Ascending aorta (tissue), 2 donors: ENCODE data around the gene MVB12B. TPM values are rescaled to one million over a fixed set of nuclear protein-coding genes. Genes with fewer than 3 reads are reported as not detected.

Experiments used
- DNase-seq, 2 donors: peaks; one replicate each; pipeline ENCODE4 v3.0.0-alpha.2; 2019; ENCODE audit warnings: low spot score in 2 of 2
- H3K27ac ChIP-seq, 2 donors: fragments of 200-600 bp; sonication (generic); one replicate each; pipeline ENCODE4 v1.5.1; 2016 to 2017; ENCODE audit warnings: mild to moderate bottlenecking in 1 of 2
- H3K27me3 ChIP-seq: fragments of 200-600 bp; sonication (generic); one replicate; pipeline ENCODE4 v1.5.1; 2017
- H3K36me3 ChIP-seq, 2 donors: fragments of 200-600 bp; sonication (generic); one replicate each; pipeline ENCODE4 v1.5.1; 2016
- H3K4me1 ChIP-seq, 2 donors: fragments of 200-600 bp; sonication (generic); one replicate each; pipeline ENCODE4 v1.5.1; 2016 to 2017; ENCODE audit warnings: mild to moderate bottlenecking in 1 of 2
- H3K4me3 ChIP-seq, 2 donors: fragments of 200-600 bp; sonication (generic); one replicate each; pipeline ENCODE4 v1.5.1; 2016 to 2017; ENCODE audit warnings: mild to moderate bottlenecking in 1 of 2
- H3K9me3 ChIP-seq, 2 donors: fragments of 200-600 bp; sonication (generic); one replicate each; pipeline ENCODE4 v1.5.1; 2016
- intact Hi-C: fragments of 100-400 bp; cut with DNase I; formaldehyde crosslinking; loops from one replicate; pipeline ENCODE4 v1.15.1; 2023
- total RNA-seq: library from RNA; depleted of rRNA; stranded (reverse); fragments of >200 nt; gene quantifications from one replicate; pipeline ENCODE4 v1.1.0, GENCODE V29; 2016
- TF ChIP-seq, protein P1 (sequence below), 3 experiments: fragments of 200-600 bp in 2 of 3; fragments of 450-650 bp in 1 of 3; sonication (generic) in 2 of 3; IDR thresholded peaks; one replicate each; pipeline ENCODE4 v1.5.1; 2016 to 2019; ENCODE audit warnings: antibody characterized with exemption in 3 of 3, mild to moderate bottlenecking in 1 of 3, moderate library complexity in 1 of 3

Gene MVB12B
- total RNA-seq, 1 donor from 2014 or later = 9.4 TPM

DNA sequence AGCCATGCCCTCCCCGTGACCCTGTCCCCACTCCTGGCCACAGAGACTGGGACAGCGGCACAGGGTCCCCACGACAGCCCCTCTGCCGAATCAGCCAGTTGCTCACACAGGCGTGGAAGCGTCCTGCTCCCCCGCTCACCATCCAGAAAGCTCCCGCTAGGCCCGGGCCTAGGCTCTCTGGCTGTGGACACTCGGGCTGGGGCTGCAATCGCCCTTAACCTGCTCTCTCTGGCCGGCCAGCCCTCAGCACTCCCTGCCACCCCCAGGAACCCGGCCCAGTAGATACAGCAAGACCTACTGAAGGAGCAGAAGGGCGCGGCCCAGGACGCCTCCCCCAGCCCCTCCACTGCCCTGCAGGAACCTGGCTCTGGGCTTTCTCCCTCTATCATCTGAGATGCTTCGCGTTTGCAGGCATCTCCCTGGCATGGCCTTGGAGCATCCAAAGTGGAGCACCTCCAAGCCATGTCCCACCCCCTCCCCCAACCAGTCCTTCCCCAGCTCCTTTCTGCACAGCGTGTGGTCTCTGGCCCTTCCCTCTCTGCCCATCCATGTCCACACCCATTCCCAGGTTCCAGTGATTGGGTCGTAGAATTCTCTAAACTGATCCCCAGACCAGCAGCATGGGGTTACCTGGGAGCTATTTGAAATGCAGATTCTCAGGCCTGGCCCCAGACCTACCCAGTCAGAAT lies 173.4 kb downstream of the MVB12B start:
- Histone ChIP-seq H3K4me3 (peak overlapping the region; percentile 47 to 69), H3K4me1 (peaks cover 4 to 12% of the 10 kb centered on the region in 2 donors), H3K9me3 (no peaks in the 10 kb centered on the region), H3K36me3 (peaks cover 8 to 20% of the 10 kb centered on the region in 2 donors), H3K27me3 (no peaks in the 10 kb centered on the region), H3K27ac (no peak overlapping the region)
- DNase-seq = no peak
- TF ChIP-seq, protein P1, sequence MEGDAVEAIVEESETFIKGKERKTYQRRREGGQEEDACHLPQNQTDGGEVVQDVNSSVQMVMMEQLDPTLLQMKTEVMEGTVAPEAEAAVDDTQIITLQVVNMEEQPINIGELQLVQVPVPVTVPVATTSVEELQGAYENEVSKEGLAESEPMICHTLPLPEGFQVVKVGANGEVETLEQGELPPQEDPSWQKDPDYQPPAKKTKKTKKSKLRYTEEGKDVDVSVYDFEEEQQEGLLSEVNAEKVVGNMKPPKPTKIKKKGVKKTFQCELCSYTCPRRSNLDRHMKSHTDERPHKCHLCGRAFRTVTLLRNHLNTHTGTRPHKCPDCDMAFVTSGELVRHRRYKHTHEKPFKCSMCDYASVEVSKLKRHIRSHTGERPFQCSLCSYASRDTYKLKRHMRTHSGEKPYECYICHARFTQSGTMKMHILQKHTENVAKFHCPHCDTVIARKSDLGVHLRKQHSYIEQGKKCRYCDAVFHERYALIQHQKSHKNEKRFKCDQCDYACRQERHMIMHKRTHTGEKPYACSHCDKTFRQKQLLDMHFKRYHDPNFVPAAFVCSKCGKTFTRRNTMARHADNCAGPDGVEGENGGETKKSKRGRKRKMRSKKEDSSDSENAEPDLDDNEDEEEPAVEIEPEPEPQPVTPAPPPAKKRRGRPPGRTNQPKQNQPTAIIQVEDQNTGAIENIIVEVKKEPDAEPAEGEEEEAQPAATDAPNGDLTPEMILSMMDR (IDR thresholded peaks at IDR 0.05) = no peak
- intact Hi-C loops = loop anchor here (5.0 to 10.0 kb wide), 3 partner anchors 175 to 1095 kb away; partner anchors contain the start of gene MVB12B

DNA sequence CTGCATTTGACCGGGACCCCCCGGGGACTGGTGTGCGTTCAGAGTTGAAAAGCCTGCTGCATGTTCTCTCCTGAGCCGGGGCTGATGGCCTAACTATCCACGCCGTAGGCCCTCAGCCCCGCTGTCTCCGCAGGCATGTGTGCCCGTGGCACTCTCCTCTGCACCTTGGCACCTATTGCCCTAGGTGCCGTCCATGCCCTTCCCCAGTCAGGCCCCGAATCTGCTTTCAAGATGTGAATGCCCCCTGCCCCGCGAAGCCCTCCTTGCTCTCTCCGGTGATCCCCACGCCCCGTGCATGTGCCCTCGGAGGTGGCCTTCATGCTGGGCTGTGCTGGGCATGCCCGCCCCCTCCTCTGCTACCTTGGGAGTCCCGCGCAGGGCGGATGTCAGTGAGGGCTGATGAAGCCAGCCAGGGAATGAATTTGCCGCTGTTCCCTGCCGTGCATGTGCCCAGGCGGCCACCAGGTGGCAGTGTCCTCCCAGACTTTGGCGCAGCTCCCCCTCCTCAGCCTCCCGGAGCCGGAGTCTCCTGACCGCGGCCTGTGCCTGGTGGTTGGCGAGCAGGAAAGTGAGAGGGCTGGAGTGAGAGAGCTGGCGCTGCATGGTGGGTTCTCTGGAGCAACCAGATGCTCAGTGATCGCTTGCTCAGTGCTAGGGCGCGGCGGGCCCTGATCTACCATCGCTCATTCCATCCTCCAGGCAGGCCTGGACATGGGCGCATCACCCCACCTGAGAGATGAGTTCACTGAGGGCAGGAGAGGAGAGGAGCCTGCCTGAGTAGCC lies 174.2 kb downstream of the MVB12B start:
- no peak overlapping the region for H3K27ac ChIP-seq
- H3K4me1 ChIP-seq = peaks cover 4 to 12% of the 10 kb centered on the region in 2 donors
- TF ChIP-seq, protein P1 (IDR thresholded peaks at IDR 0.05) = peak; percentile 85 to 94 (median 91)
- H3K4me3 ChIP-seq = no peak overlapping the region
- intact Hi-C loops = loop anchor here (1.0 to 5.0 kb wide), 2 partner anchors 58 to 282 kb away; no protein-coding TSS in a partner anchor
- peaks cover 8 to 17% of the 10 kb centered on the region in 2 donors for H3K36me3 ChIP-seq
- H3K27me3 ChIP-seq = no peaks in the 10 kb centered on the region
- DNase-seq = peak in 1 of 2 donors; percentile 84
- H3K9me3 ChIP-seq = no peaks in the 10 kb centered on the region

DNA sequence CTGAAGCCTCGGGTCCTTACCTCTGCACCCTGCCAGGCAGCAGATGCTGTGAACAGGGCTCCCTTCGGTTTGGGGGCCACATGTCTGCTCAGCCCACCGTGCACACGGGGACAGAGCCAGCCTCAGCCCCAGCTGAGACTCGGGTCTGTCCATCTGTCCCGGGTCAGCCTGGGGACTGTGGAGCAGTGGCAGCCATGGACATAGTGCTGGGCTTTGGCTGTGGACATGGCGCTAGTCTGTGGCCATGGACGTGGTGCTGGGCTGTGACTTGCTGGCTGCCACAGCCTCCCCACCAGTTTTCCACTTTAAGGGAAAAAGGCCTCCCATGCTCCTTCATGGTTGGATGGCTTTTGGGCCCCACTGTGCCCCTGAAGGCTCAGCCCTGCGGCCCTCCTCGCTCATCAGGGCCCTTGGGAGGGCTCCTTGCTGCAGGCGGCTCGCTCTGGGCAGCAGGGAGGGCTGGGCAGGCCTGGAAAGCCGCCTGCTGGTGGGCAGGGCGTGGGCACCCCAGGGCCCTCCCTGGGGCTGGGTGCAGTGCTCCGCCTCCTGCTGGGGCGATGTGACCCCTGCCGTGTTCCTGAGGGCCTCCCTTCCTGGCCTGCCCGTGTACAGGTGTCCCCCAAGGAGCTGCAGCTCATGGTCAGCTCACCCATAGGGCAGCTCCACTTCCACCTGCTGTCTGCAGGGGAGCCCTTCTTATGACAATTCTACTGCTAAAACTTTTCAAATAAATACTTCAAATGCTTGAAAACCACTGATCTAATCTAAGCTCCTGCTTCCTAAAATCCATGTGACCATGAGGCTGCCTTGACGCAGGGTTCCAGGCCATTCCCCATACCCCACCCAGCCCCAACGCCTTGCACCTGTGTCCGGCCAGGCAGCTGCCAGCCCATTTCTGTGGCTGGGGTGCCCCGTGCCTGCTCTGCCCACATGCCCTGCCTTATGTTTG lies 175.0 kb downstream of the MVB12B start:
- Histone ChIP-seq H3K36me3 (peaks cover 8 to 17% of the 10 kb centered on the region in 2 donors), H3K27me3 (no peaks in the 10 kb centered on the region), H3K27ac (no peak overlapping the region), H3K4me1 (peaks cover 4 to 12% of the 10 kb centered on the region in 2 donors), H3K9me3 (no peaks in the 10 kb centered on the region), H3K4me3 (no peak overlapping the region)
- no peak for DNase-seq
- intact Hi-C loops = loop anchor here (1.0 to 5.0 kb wide), 2 partner anchors 57 to 281 kb away; no protein-coding TSS in a partner anchor
- TF ChIP-seq, protein P1 (IDR thresholded peaks at IDR 0.05) = no peak

DNA sequence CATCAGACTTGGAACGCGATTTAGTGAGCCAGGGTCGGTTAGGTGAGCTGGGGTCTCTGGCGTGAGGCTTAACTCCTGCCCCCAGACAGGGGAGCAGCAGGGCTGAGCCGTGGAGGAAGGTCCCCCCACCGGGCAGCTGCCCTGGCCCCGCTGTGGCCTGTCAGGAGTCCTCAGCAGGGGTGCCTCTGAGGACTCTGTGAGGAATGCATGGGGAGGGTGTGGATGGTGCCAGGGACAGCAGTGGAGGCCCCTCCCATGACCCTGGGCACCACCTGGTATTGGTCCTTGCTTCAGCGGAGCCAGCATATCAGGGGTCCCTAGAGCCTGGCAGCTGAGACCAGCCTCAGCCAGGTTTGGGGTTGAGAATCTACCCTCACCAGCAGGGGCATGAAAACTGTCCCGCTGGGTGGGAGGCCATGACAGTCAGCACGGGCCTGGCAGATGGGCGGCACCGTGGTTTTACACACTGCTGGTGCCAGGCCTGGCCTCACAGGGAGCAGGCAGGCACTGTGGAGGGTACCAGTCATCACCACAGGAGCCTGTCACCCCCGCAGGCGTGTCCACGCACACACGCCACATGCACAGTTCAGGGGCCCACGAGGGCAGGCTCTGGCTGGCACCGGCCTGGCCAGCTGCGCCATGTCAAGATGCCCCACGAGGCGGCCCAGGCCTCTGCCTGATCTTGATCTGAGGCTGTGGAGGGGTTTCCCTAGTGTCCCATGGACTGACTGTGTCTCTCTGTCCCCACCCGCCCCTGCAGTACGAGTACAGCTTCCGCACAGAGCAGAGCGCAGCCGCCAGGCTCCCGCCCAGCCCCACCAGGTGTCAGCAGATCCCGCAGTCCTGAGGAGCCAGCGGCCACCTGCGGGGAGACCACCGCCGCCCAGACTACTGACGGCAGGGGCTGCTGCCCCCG lies 176.0 kb downstream of the MVB12B start:
- Histone ChIP-seq H3K4me1 (peaks cover 4 to 12% of the 10 kb centered on the region in 2 donors), H3K9me3 (no peaks in the 10 kb centered on the region), H3K36me3 (peaks cover 8 to 17% of the 10 kb centered on the region in 2 donors), H3K27ac (no peak overlapping the region), H3K27me3 (no peaks in the 10 kb centered on the region), H3K4me3 (no peak overlapping the region)
- no peak for DNase-seq
- TF ChIP-seq, protein P1 (IDR thresholded peaks at IDR 0.05) = no peak
- intact Hi-C loops = loop anchor here (5.0 kb wide), 1 partner anchor 280 kb away; no protein-coding TSS in a partner anchor
